NCI-H2107 treated with DMSO at 0.1 percent for 48 hours (cell line): ENCODE results near the gene PEMT.
"Not testable (repeated sequence)": the region's sequence is repeated elsewhere in the genome, so short reads cannot be mapped to it uniquely, and the experiment has no call there.

Experiments
- DNase-seq: peaks from one replicate; lab custom pipeline; 2025; ENCODE audit not compliant: unreplicated experiment; lab: John Stamatoyannopoulos, UW

The PEMT gene

DNA sequence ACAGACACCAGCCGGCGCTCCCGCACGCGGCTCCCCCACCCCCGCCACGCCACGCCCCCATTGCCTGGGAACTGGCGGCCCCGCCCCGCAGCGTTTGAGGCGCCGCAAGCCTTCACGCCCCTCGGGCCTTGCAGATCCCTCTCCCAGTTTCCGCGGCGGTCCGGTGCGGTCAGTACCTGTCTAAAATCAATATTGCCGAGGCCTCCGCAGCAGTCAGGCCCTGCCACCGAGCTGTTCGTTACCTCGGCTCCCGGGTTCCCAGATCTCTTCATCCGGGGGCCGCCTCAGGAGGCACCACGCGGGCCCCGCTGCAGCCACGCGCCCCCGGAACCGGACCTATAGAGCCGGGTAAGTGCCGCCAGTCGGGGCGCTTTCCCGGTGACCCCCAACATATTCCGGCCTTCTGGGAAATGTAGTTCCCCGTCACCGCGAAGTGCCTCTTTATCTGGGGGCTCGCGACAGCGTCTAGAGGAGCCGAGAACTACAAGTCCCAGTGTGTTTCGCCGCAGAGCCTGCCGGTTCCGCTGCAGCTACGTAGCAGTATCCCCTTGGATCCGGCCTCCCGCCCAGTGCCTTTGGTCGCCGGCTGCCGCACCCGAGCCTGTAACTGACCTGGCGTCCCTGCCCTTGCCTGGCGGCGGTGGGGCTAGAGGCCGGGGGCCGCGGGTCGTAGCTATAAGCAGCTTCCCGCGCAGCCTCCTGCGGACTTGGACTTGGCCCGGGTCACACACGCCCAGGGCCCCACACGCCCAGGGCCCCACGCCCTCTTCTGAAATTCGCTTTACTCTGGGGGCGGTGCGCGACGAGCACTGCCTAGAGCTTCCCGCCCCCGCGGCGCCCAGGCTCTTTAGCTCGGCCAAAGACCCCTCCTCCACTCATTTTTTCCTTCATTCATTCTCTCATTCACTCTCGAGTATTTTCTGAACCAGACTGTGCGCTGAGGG lies at the start of gene PEMT:
Gene PEMT (minus strand): TSS at position 354 of the 944 bp plus-strand sequence. CDS start 82 bp downstream, at position 272.
- peak; percentile 82 for DNase-seq

GRCh38 chr17:17639661-17640270 lies 48.3 kb upstream of the PEMT start:
- not testable (repeated sequence) for DNase-seq

DNA sequence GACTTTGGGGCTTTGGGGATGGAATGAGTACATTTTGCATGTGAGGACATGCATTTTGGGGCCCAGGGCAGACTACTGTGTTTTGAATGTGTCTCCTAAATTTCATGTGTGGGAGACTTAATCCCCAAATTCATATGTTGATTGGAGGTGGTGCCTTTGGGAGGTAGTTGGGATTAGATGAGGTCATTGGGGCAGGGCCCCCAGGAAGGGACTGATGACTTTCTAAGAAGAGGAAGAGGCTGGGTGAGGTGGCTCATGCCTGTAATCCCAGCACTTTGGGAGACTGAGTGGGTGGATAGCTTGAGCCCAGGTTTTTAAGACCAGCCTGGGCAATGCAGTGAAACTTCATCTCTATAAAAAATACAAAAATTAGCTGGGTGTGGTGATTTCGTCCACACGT lies 47.0 kb upstream of the PEMT start:
- no peak for DNase-seq

DNA sequence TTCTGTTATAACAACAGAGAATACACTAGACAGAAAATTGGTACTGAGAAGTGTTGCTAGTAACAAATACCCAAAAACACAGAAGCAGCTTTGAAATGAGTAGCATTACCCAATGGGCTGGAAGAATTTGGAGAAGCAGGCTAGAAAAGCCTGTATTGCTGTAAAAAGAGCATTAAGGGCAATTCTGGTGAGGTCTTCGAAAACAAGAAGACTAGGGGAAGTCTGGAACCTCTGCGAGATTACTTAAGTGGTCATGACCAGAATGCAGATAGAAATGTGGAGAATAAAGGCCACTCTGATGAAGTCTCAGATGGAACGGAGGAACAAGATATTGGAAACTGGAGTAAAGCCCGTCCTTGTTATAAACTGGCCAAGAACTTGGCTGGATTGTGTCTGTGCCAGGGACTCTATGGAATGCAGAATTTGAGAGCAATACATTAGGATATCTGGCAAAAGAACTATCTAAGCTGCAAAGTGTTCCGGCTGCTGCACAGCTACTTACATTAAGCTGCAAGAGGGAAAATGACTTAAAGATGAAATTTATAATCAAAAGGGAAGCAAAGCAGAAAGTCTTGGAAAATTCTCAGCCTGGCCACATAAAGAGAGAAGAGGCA lies 44.9 kb upstream of the PEMT start:
- DNase-seq: no peak

- DNase-seq: not testable (repeated sequence)
Measured at GRCh38 chr17:17635537-17636271, 44.2 kb upstream of the PEMT start.

- DNase-seq: no peak
Measured at GRCh38 chr17:17635126-17635525, 43.6 kb upstream of the PEMT start.

- no peak for DNase-seq
Measured at GRCh38 chr17:17633310-17633709, 41.8 kb upstream of the PEMT start.

DNA sequence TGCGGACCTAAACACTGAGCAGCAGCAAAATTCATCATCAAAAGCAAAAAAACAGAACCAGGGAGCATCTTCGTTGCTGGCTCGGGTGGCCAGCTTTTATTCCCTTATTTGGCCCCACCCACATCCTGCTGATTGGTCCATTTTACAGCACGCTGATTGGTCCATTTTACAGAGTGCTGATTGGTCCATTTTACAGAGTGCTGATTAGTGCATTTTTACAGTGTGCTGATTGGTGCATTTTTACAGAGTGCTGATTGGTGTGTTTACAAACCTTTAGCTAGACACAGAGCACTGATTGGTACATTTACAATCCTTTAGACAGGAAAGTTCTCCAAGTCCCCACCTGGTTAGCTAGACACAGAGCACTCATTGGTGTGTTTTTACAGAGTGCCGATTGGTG lies 41.2 kb upstream of the PEMT start:
- DNase-seq: not testable (repeated sequence)

DNA sequence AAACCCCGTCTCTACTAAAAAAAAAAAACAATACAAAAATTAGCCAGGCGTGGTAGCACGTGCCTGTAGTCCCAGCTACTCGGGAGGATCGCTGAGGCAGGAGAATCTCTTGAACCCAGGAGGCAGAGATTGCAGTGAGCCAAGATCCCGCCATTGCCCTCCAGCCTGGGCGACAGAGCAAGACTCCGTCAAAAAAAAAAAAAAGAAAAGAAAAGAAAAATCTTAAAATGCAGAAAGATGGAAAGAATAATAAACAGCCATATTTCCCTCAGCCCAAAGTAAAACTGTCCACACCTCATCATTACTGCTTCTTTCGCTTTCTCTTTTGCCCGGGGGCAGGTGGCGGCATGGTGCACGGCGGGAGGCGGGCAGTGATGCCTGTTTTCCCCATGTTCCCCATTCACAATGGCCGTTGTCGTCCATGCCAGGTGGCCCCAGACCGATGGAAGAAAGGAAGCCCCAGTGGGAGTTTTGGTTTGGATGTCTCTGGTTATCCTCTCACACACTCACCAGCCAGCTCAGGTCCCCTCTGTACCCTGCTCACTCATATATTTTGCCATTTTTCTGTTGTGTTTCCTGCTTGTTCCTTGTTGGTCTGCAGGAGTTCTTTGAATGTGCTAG lies 37.0 kb upstream of the PEMT start:
- no peak for DNase-seq

GRCh38 chr17:17626840-17627239 lies 35.3 kb upstream of the PEMT start:
- DNase-seq: no peak

DNA sequence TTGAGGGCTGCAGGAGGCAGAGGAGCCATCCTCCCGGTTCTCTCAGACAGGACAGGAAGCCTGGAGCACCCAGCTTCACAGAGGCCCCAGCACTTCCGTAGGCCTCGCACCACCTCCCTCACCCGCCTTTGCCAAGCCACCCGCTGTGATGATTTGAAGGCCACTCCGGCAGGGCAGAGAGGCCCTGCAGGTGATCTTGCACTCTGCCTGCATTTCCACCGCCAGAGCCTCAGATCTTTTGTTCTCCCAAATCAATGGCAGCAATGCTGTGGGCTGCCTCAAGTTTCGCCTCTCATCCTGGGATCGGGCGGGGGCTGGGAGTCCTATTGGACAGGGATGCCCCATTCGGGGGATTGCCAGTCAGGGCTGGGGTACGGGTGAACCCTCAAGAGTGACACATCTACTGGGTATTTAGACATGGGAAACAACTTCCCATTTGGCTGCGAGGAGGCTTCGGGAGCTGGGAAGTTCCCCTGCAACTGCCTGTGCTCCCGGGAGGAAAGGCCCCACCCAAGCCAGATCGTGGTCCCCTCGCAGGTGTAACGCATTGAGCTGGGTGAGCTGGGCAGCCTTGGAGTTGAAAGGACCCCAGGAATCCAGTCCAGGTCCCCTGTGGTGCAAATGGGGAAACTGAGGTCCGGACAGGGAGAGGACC lies 34.8 kb upstream of the PEMT start:
- DNase-seq: peak; percentile 58

- no peak for DNase-seq
Measured at GRCh38 chr17:17624741-17625140, 33.2 kb upstream of the PEMT start.

GRCh38 chr17:17623904-17624303 lies 32.4 kb upstream of the PEMT start:
- no peak for DNase-seq

- no peak for DNase-seq
Measured at GRCh38 chr17:17621254-17621653, 29.7 kb upstream of the PEMT start.

DNA sequence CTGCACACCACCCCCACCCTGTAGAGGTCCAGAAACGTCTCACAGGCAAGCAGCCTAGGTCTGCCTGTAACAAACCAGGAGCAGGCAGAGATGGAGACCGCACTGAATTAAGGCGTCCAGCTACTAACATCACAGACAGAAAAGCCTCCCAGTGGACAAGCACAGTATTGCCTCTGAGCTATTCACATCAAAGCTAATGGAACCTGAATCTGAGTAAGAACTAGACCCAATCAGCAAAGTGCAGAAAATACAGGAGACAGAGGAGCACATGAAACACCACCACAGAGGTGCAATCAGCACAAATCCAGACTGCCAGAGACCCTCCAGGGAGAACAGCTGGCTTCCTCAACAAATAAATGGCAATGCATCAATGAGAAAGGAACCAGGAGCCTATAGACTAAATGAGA lies 22.2 kb upstream of the PEMT start:
- peak; percentile 53 for DNase-seq

- DNase-seq: no peak
Measured at GRCh38 chr17:17612085-17613022, 20.8 kb upstream of the PEMT start.

DNA sequence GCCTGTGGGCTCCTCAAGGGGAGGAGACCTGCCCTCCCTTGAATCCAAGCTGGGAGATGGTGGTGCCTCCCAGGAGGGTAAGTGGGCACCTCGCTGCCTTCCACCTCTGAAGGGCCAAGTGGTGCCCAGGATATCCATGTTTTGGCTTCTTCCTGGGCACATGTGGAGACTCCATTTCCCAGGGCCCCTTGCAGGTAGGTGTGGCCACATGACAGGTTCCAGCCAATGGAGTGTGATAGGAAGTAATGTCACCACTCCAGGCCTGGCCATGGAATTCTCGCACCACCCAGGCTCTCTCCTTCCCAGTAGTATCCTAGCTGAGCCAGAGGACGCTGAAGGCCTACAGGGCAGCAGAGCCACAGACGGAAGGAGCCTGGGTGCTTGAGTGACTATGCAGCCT lies 17.6 kb upstream of the PEMT start:
- no peak for DNase-seq

DNA sequence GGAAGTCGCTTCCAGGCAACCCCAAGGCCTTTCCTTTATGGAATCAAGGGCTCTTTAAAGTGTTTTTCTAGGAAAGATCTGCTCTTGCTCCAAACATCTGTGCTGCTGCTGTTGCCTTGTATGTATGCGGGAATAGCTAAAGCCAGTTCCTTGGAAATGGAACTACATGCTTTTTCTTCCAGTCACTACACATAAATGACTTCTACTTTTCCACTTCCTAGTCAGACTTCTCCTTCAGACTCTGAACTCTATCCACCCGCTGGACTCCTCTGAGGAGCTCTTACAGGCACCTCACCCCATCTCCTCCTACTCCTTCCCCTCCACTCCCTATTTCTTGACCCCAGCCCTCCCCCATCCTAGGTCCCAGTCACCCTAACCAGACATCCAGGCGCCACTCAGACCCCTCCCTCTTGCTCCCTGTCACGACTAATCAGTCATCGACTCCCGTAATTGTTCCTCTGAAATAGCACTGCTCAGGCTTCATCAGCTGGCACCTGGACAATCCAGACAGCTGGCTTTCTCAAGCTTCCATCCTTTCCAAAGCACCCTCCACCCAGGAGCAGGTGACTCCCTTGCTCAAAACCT lies 15.0 kb upstream of the PEMT start:
- DNase-seq: no peak

GRCh38 chr17:17605729-17606088 lies 14.2 kb upstream of the PEMT start:
- no peak for DNase-seq
